HUDEP-2 (cell line): Measurements from ENCODE around the gene PCCA.
"Not testable (repeated sequence)": the region's sequence is repeated elsewhere in the genome, so short reads cannot be mapped to it uniquely, and the experiment has no call there.

Experiments
- DNase-seq, 76 experiments: peaks; one replicate each; lab custom pipeline; 2025; ENCODE audit not compliant: unreplicated experiment in 76 of 76; lab: John Stamatoyannopoulos, UW

The PCCA gene

GRCh38 chr13:100096526-100096925, 7.6 kb downstream of the PCCA start:
- DNase-seq: no peak

DNA sequence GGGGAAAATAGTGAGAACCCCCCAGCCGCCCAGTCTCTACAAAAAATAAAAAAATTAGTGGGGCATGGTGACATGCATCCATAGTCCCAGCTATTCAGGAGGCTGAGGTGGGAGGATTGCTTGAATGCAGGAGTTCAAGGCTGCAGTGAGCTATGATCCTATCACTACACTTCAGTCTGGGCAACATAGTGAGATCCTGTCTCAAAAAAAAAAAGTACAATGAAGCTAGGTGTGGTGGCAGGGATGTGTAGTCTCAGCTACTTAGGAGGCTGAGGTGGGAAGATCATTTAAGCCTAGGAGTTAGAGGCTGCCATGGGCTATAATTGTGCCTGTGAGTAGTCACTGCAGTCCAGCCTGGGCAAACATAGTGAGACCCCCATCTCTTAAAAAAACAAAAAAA, 8.9 kb downstream of the PCCA start:
- no peak for DNase-seq

- no peak for DNase-seq
Measured at GRCh38 chr13:100098445-100099116, 9.7 kb downstream of the PCCA start.

- not testable (repeated sequence) for DNase-seq
Measured at GRCh38 chr13:100099117-100099445, 10.2 kb downstream of the PCCA start.

GRCh38 chr13:100100115-100100879, 11.4 kb downstream of the PCCA start:
- no peak for DNase-seq

DNA sequence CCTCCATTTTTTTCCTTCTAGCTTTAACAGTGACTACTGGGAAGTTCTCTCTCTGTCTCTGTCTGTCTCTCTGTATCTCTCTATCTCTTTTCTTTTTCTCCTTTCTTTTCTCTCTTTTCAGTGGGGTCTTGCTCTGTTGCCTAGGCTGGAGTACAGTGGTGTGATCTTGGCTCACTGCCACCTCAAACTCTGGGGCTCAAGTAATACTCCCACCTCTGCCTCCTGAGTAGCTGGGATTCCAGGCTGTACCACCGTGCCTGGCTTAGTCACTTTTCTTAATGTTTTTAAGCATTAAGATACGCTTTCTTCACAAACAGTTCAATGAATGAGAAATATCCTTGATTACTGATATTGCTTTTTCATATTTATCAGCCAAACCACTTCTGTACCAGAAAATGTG, 13.1 kb downstream of the PCCA start:
- DNase-seq: no peak

GRCh38 chr13:100106005-100106404, 17.1 kb downstream of the PCCA start:
- DNase-seq: no peak

GRCh38 chr13:100106705-100107104, 17.8 kb downstream of the PCCA start:
- DNase-seq: no peak

GRCh38 chr13:100108913-100109507, 20.1 kb downstream of the PCCA start:
- no peak for DNase-seq

GRCh38 chr13:100110269-100110668, 21.4 kb downstream of the PCCA start:
- no peak for DNase-seq

DNA sequence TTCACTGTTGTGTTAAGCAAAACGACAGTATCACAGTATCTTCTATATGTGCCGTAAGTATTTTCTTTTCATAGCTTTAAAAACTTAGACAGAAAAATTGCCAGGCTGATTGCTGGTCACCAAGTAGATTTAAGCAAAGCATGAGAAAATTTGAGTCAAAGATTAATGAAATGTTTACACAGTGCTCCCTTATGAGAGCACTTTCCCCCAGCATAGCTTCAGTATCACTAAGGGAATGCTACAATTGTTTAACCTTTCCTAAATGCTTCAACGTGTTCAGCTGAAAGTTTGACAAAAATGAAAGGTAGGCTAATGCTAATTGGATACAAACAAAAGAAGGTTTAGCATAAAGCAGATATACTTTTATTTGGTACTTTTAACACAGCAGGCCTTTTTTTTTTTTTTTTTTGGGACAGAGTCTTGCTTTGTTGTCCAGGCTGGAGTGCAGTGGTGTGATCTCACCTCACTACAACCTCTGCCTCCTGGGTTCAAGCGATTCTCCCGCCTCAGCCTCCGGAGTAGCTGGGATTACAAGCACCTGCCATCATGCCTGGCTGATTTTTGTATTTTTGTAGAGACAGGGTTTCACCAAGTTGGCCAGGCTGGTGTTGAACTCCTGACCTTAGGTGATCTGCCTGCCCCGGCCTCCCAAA, 23.4 kb downstream of the PCCA start:
- DNase-seq: no peak

DNA sequence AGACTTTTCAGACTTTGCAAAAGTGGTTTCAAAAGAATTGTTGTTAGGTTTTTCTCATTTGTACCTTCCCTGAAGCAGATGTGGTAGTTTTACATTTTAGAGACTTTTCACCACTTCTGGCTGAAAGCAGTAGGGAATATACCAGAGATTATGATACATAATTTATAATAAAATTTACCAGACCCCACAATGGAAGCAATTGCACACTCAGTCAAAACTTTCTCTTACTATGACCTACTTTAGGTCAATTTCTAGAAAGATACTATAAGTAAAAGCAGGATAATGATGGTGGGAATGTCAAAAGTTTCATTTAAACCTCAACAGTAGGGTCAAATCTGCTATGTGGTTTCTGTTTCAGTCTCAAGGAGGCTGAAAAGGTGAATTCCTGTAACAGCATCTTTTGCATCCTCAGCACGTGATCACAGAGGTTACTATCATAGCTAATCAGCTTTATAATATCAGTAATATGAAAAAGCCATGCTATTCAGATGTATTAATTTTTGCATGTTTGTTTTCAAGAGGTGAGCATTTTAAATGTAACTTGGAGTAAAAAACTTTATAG, 26.9 kb downstream of the PCCA start:
- no peak for DNase-seq

DNA sequence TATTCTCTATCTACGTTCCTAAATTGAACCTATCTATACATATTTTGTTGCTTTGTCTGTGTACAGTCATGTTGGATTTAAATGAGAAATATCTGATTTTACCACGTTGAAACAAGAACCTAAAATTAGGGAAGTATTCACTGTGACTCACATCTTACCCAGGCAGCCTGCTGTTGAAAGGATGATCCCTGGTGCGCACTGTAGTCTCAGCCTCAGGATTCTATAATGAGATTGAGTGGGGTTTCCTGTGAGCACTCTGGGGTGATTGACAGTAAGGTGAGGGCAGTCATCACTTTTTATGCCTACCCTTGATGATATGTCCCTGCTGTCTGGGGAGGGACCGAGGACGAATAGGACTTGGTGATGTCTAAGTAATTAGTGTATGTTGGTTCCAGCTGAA, 35.4 kb downstream of the PCCA start:
- no peak for DNase-seq

DNA sequence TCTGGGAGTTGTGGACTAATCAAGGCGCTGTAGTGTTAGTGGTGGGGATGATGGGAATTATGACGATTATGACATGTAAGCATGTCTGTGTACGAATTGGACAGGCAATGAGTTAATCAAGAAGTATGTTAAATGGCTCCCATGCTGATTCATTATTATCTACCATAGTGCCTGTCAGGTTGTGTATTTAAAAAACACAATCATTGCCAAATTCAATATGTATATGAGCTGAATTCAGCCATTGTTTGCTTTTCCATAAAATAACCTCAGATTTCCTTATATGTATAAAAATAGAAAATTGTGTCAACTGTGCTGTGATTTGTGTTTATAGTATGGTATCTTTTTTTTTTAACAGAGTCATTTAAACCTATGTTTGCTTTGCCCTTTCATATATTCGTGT, 37.1 kb downstream of the PCCA start:
- DNase-seq: no peak

- no peak for DNase-seq
Measured at GRCh38 chr13:100128373-100128772, 39.5 kb downstream of the PCCA start.

DNA sequence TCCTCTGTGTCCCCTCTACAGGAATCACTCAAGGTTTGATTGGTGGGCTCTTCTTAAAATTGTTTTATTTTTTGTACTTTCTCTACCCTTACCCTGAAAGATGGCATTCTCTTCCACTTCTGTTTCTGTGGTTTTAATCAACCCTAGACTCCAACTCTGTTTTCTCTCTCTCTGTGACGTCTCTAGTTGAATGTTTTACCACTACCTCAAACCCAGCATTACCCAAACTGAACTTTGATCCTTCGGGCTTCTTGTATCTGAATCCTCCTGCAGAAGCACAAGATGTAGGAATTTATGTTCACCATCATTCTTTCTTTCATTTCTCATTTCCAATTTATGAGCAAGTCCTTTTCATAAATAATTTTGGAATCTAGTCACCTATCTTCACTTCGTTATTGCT, 39.9 kb downstream of the PCCA start:
- DNase-seq: no peak

DNA sequence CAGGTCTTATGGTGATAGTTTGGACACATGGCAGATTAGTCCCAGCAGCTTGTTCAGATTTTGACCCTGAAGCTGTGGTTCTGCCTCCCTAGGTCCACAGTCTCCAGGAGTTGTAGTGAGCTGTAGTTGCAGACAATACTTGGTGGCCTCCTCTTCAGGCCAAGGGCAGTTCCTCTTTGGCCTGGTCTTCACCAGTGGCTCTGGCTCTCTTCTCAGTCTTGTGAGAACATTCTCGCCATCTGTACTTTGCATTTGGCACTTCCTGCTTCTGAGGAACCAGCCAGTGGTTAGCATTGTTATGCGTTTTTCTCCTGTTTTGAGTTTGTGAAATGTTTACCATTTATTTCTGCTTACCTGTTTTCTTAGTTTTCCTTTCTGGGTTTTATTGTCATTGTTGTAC, 40.7 kb downstream of the PCCA start:
- DNase-seq: no peak

GRCh38 chr13:100130092-100130491, 41.2 kb downstream of the PCCA start:
- DNase-seq: no peak

DNA sequence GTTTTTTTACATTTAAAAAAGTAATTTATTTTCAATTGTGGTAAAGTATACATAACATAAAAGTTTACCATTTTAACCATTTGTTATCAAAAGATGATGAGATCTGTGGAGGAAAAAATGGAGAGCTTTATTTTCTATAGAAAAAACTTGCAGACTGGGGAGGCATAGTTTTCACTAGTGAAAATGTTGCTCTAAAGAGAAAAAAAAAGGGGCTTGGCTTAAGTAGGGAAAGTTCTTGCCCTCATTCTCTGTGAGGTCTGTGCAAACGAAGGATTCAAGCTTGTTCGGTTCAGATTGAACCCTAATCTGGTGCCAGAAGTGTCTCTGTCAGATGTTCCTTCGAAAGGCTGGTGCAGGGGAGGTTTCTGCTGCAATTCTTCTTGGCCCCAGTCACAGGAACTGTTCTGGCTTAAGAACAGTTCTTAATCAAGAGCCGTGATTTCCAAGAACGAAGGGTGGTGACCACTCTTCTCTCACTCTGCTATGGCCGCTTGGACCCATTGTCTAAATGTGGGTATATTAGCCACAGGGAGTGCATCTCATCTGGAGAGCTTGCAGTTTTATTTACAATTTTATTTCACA, 42.1 kb downstream of the PCCA start:
- DNase-seq: no peak

GRCh38 chr13:100131863-100132574, 43.1 kb downstream of the PCCA start:
- DNase-seq: no peak
